Mesenchymal stem cell (in vitro differentiated cells and primary cell): ENCODE results near the gene DOCK11. TPM values are rescaled to one million over a fixed set of nuclear protein-coding genes. Genes with fewer than 3 reads are reported as not detected.

ENCODE experiments used
- DNase-seq: peaks from one replicate; pipeline ENCODE4 v3.0.0-alpha.2; 2013
- H2AFZ ChIP-seq: one replicate; pipeline ENCODE4 v1.6.1; 2013; ENCODE audit warnings: low read depth, mild to moderate bottlenecking, control low read depth, inconsistent platforms, low read length, moderate library complexity
- H2AK5ac ChIP-seq: 2 replicates; pipeline ENCODE4 v1.6.1; 2013; ENCODE audit warnings: low read length, moderate library complexity, mild to moderate bottlenecking, inconsistent platforms; ENCODE audit not compliant: severe bottlenecking
- H2BK120ac ChIP-seq: one replicate; pipeline ENCODE4 v1.6.1; 2013; ENCODE audit warnings: low read depth, mild to moderate bottlenecking, inconsistent platforms, low read length, moderate library complexity
- H2BK12ac ChIP-seq, 2 experiments: one replicate each; pipeline ENCODE4 v1.6.1; 2013; ENCODE audit warnings: inconsistent platforms in 2 of 2, low read length in 2 of 2, mild to moderate bottlenecking in 2 of 2, moderate library complexity in 2 of 2, control low read depth in 1 of 2
- H2BK15ac ChIP-seq: one replicate; pipeline ENCODE4 v1.6.1; 2013; ENCODE audit warnings: mild to moderate bottlenecking, low read depth, inconsistent platforms; ENCODE audit not compliant: poor library complexity, severe bottlenecking
- H2BK5ac ChIP-seq: 2 replicates; pipeline ENCODE4 v1.6.1; 2013; ENCODE audit warnings: low read depth, mild to moderate bottlenecking, low read length, control low read depth, inconsistent platforms; ENCODE audit not compliant: poor library complexity, severe bottlenecking
- H3K14ac ChIP-seq, 2 experiments: one replicate each; pipeline ENCODE4 v1.6.1; 2013; ENCODE audit warnings: inconsistent platforms in 2 of 2, low read length in 2 of 2, control low read depth in 1 of 2, mild to moderate bottlenecking in 1 of 2, moderate library complexity in 1 of 2
- H3K18ac ChIP-seq, 2 experiments: one replicate each; pipeline ENCODE4 v1.6.1; 2013; ENCODE audit warnings: inconsistent platforms in 2 of 2, low read length in 2 of 2, control low read depth in 1 of 2, low read depth in 1 of 2, mild to moderate bottlenecking in 1 of 2
- H3K23ac ChIP-seq, 2 experiments: one replicate each; pipeline ENCODE4 v1.6.1; 2013; ENCODE audit warnings: inconsistent platforms in 2 of 2, low read length in 2 of 2, mild to moderate bottlenecking in 2 of 2, moderate library complexity in 2 of 2, control low read depth in 1 of 2
- H3K27ac ChIP-seq: 2 replicates; pipeline ENCODE4 v1.5.1; 2013; ENCODE audit warnings: mild to moderate bottlenecking, moderate library complexity, low read length, control low read depth, inconsistent platforms; ENCODE audit not compliant: poor library complexity, severe bottlenecking
- H3K27me3 ChIP-seq, 2 experiments: 2 replicates each; pipeline versions ENCODE4 v1.6.1 to v1.7.0; 2013; ENCODE audit warnings: low read length in 2 of 2, mild to moderate bottlenecking in 2 of 2, moderate library complexity in 2 of 2, control low read depth in 1 of 2, inconsistent platforms in 1 of 2; ENCODE audit not compliant: control insufficient read depth in 1 of 2, insufficient read depth in 1 of 2
- H3K36me3 ChIP-seq, 2 experiments: 2 replicates each; pipeline versions ENCODE4 v1.6.1 to v1.7.0; 2013; ENCODE audit warnings: low read length in 2 of 2, control low read depth in 1 of 2, inconsistent platforms in 1 of 2, low read depth in 1 of 2, mild to moderate bottlenecking in 1 of 2; ENCODE audit not compliant: insufficient read depth in 2 of 2, control insufficient read depth in 1 of 2
- H3K4ac ChIP-seq, 2 experiments: one replicate each; pipeline ENCODE4 v1.6.1; 2013; ENCODE audit warnings: inconsistent platforms in 2 of 2, low read length in 2 of 2, mild to moderate bottlenecking in 2 of 2, moderate library complexity in 2 of 2, control low read depth in 1 of 2, low read depth in 1 of 2
- H3K4me1 ChIP-seq: 2 replicates; pipeline ENCODE4 v1.6.1; 2013; ENCODE audit warnings: low read depth, low read length, control low read depth; ENCODE audit not compliant: control insufficient read depth, insufficient read depth
- H3K4me2 ChIP-seq: 2 replicates; pipeline ENCODE4 v1.6.1; 2013; ENCODE audit warnings: low read length, mild to moderate bottlenecking, inconsistent platforms; ENCODE audit not compliant: poor library complexity, severe bottlenecking
- H3K4me3 ChIP-seq, 2 experiments: 2 replicates each; pipeline versions ENCODE4 v1.5.1 to v1.7.0; 2013; ENCODE audit warnings: low read length in 2 of 2, mild to moderate bottlenecking in 2 of 2, control low read depth in 1 of 2, low read depth in 1 of 2; ENCODE audit not compliant: insufficient read depth in 1 of 2
- H3K79me1 ChIP-seq: replicated peaks from 2 replicates; pipeline ENCODE4 v1.6.1; 2013; ENCODE audit warnings: mild to moderate bottlenecking, control low read depth, low read length, inconsistent platforms; ENCODE audit not compliant: poor library complexity, severe bottlenecking
- H3K9ac ChIP-seq: 2 replicates; pipeline ENCODE4 v1.7.0; 2013; ENCODE audit warnings: mild to moderate bottlenecking, low read length, moderate library complexity
- H3K9me3 ChIP-seq: 2 replicates; pipeline ENCODE4 v1.7.0; 2013; ENCODE audit warnings: mild to moderate bottlenecking, low read length; ENCODE audit not compliant: control insufficient read depth
- H4K8ac ChIP-seq: one replicate; pipeline ENCODE4 v1.6.1; 2013; ENCODE audit warnings: inconsistent platforms, mild to moderate bottlenecking, low read length, moderate library complexity
- H4K91ac ChIP-seq: one replicate; pipeline ENCODE4 v1.6.1; 2013; ENCODE audit warnings: mild to moderate bottlenecking, low read length, inconsistent platforms
- WGBS: methylation state at CpG from one replicate; pipeline ENCODE4 v1.1.7; 2013; ENCODE audit warnings: mixed read lengths; 5-methylcytosine and 5-hydroxymethylcytosine counted together
- polyA plus RNA-seq, 2 experiments: library from polyadenylated mRNA; stranded (reverse); fragments of 200-250 nt; gene quantifications; one replicate each; pipeline ENCODE4 v1.2.3, GENCODE V29; 2013

The DOCK11 gene
- polyA plus RNA-seq (2013, experiment 1 of 2): 9.6 TPM
- 9.6 TPM for polyA plus RNA-seq (2013, experiment 2 of 2)

DNA sequence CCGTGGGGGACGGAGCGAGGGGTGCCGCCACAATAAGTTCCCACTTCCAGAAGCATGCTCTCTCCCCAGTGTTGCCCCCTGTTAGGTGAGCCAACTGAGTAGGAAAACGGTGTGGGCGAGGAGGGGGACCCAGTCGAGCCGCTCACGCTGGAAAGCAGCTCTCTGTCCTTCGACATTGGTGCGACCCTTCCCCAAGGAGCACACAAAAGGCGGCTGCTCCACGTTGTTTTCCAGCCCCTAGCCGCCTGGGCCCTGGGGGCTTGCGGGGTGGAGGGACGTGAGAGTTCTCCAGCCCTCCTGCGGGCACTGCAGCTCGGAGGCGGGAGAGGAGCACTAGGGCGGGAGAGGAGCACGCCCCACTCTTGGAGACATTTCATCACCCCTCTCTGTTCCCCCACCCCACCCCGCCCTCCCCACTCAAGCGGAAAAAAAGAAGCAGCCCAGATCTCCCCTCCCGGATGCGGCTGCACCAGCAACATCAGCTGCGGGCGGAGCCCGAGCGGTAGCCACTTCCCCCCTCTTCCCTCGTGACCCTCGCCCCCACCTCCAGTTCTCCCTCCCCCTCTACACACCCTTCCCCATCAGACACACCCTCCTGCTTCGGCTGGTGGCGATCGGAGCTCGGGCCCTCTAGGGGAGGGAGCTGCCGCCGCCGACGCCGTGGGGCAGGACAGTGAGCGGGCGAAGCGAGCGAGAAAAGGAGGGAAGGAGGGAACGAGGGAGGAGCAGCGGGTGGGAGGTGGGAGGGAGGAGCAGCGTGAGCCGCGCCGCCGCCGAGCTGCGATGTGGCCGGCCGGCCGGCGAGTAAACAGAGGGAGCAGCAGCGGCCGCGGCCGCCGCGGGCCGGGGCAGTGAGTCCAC, at the start of gene DOCK11:
DOCK11 (plus strand) TSS at position 755 of the 861 bp plus-strand sequence. CDS start 157 bp downstream, outside the sequence.
- H3K23ac ChIP-seq: no peak within 1 kb of the TSS
- no peaks in the 10 kb centered on the region for H3K27me3 ChIP-seq
- peak within 1 kb of the TSS; percentile 83 to 98 for H3K18ac ChIP-seq
- peak within 1 kb of the TSS in 1 of 2 experiments; percentile 93 for H3K14ac ChIP-seq
- H2BK120ac ChIP-seq: peak within 1 kb of the TSS; percentile 49
- H2AK5ac ChIP-seq: no peak within 1 kb of the TSS
- peaks cover 2% of the 10 kb centered on the region for H3K79me1 ChIP-seq
- H2AFZ ChIP-seq: peak within 1 kb of the TSS; percentile 96
- H4K91ac ChIP-seq: peak within 1 kb of the TSS; percentile 61
- no peaks in the 10 kb centered on the region for H3K9me3 ChIP-seq
- H2BK15ac ChIP-seq: peak within 1 kb of the TSS; percentile 48
- peaks cover 7% of the 10 kb centered on the region for H3K4me1 ChIP-seq
- H4K8ac ChIP-seq: peak within 1 kb of the TSS; percentile 77
- H3K4ac ChIP-seq: peak within 1 kb of the TSS in 1 of 2 experiments; percentile 69
- no peaks in the 10 kb centered on the region for H3K36me3 ChIP-seq
- peak; percentile 86 for DNase-seq
- peak within 1 kb of the TSS; percentile 79 to 85 for H3K4me3 ChIP-seq
- peak within 1 kb of the TSS; percentile 70 for H3K4me2 ChIP-seq
- no peak within 1 kb of the TSS for H2BK5ac ChIP-seq
- 23% methylated on average over 18 of the region's 64 CpGs for WGBS
- peak within 1 kb of the TSS; percentile 88 for H3K9ac ChIP-seq
- peak within 1 kb of the TSS in 1 of 2 experiments; percentile 93 for H2BK12ac ChIP-seq
- no peak within 1 kb of the TSS for H3K27ac ChIP-seq

DNA sequence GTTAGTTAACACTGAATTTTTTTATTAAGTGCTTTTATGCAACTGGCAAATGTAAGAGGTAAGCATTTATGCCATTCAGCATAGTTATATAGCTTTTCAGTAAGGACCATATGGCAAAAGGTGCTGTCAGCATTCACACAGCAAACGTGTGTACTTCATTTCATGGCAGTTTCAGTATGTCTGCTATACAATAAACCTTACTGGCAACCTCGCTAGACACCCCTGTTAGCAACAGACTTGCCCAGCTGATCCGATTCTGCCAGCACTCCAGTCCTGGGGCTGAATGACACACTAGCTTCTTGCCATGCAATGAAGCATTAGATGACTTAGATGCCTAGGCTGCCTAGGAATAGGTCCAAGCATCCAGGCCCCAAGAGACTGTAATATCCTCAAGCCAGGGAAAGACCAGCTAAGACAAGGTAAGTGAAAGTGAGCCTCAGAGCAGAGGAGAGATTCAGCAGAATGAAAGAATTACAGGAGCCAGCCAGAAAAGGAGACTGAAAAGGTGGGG, 47.3 kb upstream of the DOCK11 start:
- H3K4me1 ChIP-seq: no peaks in the 10 kb centered on the region
- WGBS: 100% methylated on average over 3 of the region's 3 CpGs
- H3K27ac ChIP-seq: no peak overlapping the region
- no peak overlapping the region for H3K18ac ChIP-seq
- H2BK120ac ChIP-seq: no peak overlapping the region
- no peak overlapping the region for H2BK12ac ChIP-seq
- peaks cover 6 to 31% of the 10 kb centered on the region in 2 experiments for H3K36me3 ChIP-seq
- no peak overlapping the region for H3K4me3 ChIP-seq
- no peak overlapping the region for H3K23ac ChIP-seq
- no peak overlapping the region for H3K14ac ChIP-seq
- no peak overlapping the region for H2AFZ ChIP-seq
- H3K9me3 ChIP-seq: no peaks in the 10 kb centered on the region
- no peak for DNase-seq
- no peak overlapping the region for H3K4me2 ChIP-seq
- H3K79me1 ChIP-seq: no peaks in the 10 kb centered on the region
- H4K91ac ChIP-seq: no peak overlapping the region
- no peak overlapping the region for H2BK15ac ChIP-seq
- H3K27me3 ChIP-seq: no peaks in the 10 kb centered on the region
- H3K4ac ChIP-seq: no peak overlapping the region
- no peak overlapping the region for H2AK5ac ChIP-seq
- no peak overlapping the region for H2BK5ac ChIP-seq
- H4K8ac ChIP-seq: no peak overlapping the region
- peak overlapping the region; percentile 28 for H3K9ac ChIP-seq

DNA sequence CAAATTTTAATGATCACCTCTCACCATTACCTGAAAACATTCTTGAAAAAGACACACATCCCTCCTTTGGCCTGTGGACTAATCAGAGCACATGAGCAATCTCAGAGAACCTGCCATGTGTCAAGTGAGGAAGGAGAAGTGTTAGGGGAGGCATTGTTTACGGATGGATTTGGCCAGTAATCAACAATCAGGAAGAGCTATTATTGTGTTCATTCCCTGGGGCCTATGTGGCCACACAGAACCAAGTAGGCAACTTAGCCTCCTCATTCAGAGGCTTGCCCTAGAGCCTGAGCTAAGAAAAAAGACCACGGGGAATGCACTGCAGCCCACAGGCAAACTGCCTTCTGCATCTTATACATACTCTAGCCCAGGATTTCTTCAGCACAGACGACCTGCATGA, 40.6 kb upstream of the DOCK11 start:
- no peak overlapping the region for H2BK15ac ChIP-seq
- no peak overlapping the region for H4K91ac ChIP-seq
- no peak overlapping the region for H3K14ac ChIP-seq
- no peaks in the 10 kb centered on the region for H3K4me1 ChIP-seq
- no peak overlapping the region for H2BK120ac ChIP-seq
- DNase-seq: no peak
- 94% methylated on average over 2 of the region's 3 CpGs for WGBS
- H3K79me1 ChIP-seq: no peaks in the 10 kb centered on the region
- H3K9ac ChIP-seq: no peak overlapping the region
- H2BK12ac ChIP-seq: no peak overlapping the region
- no peaks in the 10 kb centered on the region for H3K9me3 ChIP-seq
- no peak overlapping the region for H4K8ac ChIP-seq
- H3K36me3 ChIP-seq: peaks cover 4 to 21% of the 10 kb centered on the region in 2 experiments
- H3K23ac ChIP-seq: no peak overlapping the region
- no peak overlapping the region for H3K4ac ChIP-seq
- H3K18ac ChIP-seq: no peak overlapping the region
- no peaks in the 10 kb centered on the region for H3K27me3 ChIP-seq
- no peak overlapping the region for H2AFZ ChIP-seq
- H3K27ac ChIP-seq: no peak overlapping the region
- H3K4me3 ChIP-seq: no peak overlapping the region
- no peak overlapping the region for H2AK5ac ChIP-seq
- H2BK5ac ChIP-seq: no peak overlapping the region
- no peak overlapping the region for H3K4me2 ChIP-seq

DNA sequence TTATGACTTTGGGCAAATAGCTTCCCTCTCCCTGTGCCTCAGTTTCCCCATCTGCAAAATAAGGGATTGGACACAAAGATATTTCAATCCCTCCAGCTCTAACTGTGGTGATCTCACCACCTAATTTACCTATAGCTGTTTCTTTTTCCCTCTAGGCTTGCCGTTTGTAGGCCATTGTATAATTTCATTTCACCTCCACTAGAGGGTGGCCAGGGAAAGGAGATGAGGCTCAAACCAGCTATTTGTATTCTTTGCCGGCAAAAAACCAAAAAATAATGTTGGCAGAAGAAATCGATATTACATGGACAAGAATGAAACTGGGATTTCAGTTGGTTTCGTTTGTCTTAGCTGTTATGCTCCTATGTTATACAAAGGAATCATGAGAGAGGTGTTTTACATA, 36.1 kb upstream of the DOCK11 start:
- H2AFZ ChIP-seq: no peak overlapping the region
- H3K79me1 ChIP-seq: no peaks in the 10 kb centered on the region
- no peak overlapping the region for H3K9ac ChIP-seq
- H2BK15ac ChIP-seq: no peak overlapping the region
- H4K8ac ChIP-seq: no peak overlapping the region
- H3K9me3 ChIP-seq: no peaks in the 10 kb centered on the region
- H3K4me1 ChIP-seq: no peaks in the 10 kb centered on the region
- no peak overlapping the region for H2BK5ac ChIP-seq
- no peak overlapping the region for H3K27ac ChIP-seq
- peaks cover 0 to under 1% of the 10 kb centered on the region in 2 experiments for H3K36me3 ChIP-seq
- WGBS: 17% methylated on average over 1 of the region's 4 CpGs
- no peak overlapping the region for H3K4ac ChIP-seq
- no peak overlapping the region for H3K4me2 ChIP-seq
- H3K14ac ChIP-seq: no peak overlapping the region
- peak; percentile 44 for DNase-seq
- H4K91ac ChIP-seq: no peak overlapping the region
- no peak overlapping the region for H3K4me3 ChIP-seq
- no peak overlapping the region for H3K23ac ChIP-seq
- no peaks in the 10 kb centered on the region for H3K27me3 ChIP-seq
- H2BK120ac ChIP-seq: no peak overlapping the region
- no peak overlapping the region for H2AK5ac ChIP-seq
- no peak overlapping the region for H3K18ac ChIP-seq
- no peak overlapping the region for H2BK12ac ChIP-seq
